Measurements from ENCODE around the gene HSD11B1L. TPM values are rescaled to one million over a fixed set of nuclear protein-coding genes. Genes with fewer than 3 reads are reported as not detected.

Gene HSD11B1L
- total RNA-seq, 4 donors from 2014 or later, result 7.3 to 30.4 (median 15.8) TPM

GRCh38 chr19:5671600-5671999 is 9.2 kb upstream of the HSD11B1L start:
- TF ChIP-seq CTCF (IDR thresholded peaks at IDR 0.05) (no peak), POLR2A (IDR thresholded peaks at IDR 0.05) (no peak)
- DNase-seq, result no peak
- H3K27ac ChIP-seq, result no peak overlapping the region
- 98 to 100% methylated on average over 2 to 7 of the region's 7 CpGs for WGBS, 2 donors
- H3K9me3 ChIP-seq, result no peaks in the 10 kb centered on the region
- peaks cover 32 to 37% of the 10 kb centered on the region in 2 donors for H3K36me3 ChIP-seq
- intact Hi-C loops (cut with DNase I), result no loop called here
- no peaks in the 10 kb centered on the region for H3K4me1 ChIP-seq
- H3K27me3 ChIP-seq, result no peaks in the 10 kb centered on the region
- no peak overlapping the region for H3K4me3 ChIP-seq (replicated peaks in 1 of 3)

GRCh38 chr19:5672708-5673459 is 7.9 kb upstream of the HSD11B1L start:
- TF ChIP-seq POLR2A (IDR thresholded peaks at IDR 0.05), result no peak
- TF ChIP-seq CTCF (IDR thresholded peaks at IDR 0.05), result no peak
- Histone ChIP-seq H3K9me3 (no peaks in the 10 kb centered on the region), H3K27ac (no peak overlapping the region), H3K27me3 (no peaks in the 10 kb centered on the region), H3K4me1 (no peaks in the 10 kb centered on the region), H3K4me3 (replicated peaks in 1 of 3) (no peak overlapping the region), H3K36me3 (peaks cover 19 to 25% of the 10 kb centered on the region in 2 donors)
- 91% methylated on average over 13 of the region's 13 CpGs for WGBS, 2 donors
- DNase-seq, result no peak
- intact Hi-C loops (cut with DNase I), result no loop called here

- Histone ChIP-seq H3K36me3 (peaks cover 10 to 18% of the 10 kb centered on the region in 2 donors), H3K4me3 (replicated peaks in 1 of 3) (no peak overlapping the region), H3K27ac (no peak overlapping the region), H3K4me1 (no peaks in the 10 kb centered on the region), H3K27me3 (no peaks in the 10 kb centered on the region), H3K9me3 (no peaks in the 10 kb centered on the region)
- WGBS, 2 donors, result 96 to 98% methylated on average over 1 of the region's 1 CpG
- no peak for DNase-seq
- TF ChIP-seq CTCF (IDR thresholded peaks at IDR 0.05) (no peak), POLR2A (IDR thresholded peaks at IDR 0.05) (no peak)
- intact Hi-C loops (cut with DNase I), result no loop called here
These were observed 7.1 kb upstream of the HSD11B1L start for GRCh38 chr19:5673752-5674151.

GRCh38 chr19:5674714-5675113 is 6.1 kb upstream of the HSD11B1L start:
- Histone ChIP-seq H3K4me3 (replicated peaks in 1 of 3) (no peak overlapping the region), H3K4me1 (peaks cover 8 to 9% of the 10 kb centered on the region in 2 donors), H3K36me3 (peaks cover under 1 to 9% of the 10 kb centered on the region in 2 donors), H3K9me3 (no peaks in the 10 kb centered on the region), H3K27me3 (no peaks in the 10 kb centered on the region), H3K27ac (no peak overlapping the region)
- no peak for TF ChIP-seq POLR2A (IDR thresholded peaks at IDR 0.05)
- TF ChIP-seq CTCF (IDR thresholded peaks at IDR 0.05), result no peak
- DNase-seq, result no peak
- intact Hi-C loops (cut with DNase I), result no loop called here
- WGBS, 2 donors, result 79 to 86% methylated on average over 3 to 5 of the region's 5 CpGs

- Histone ChIP-seq H3K36me3 (peaks cover 0 to 3% of the 10 kb centered on the region in 2 donors), H3K27ac (no peak overlapping the region), H3K27me3 (no peaks in the 10 kb centered on the region), H3K4me3 (replicated peaks in 1 of 3) (no peak overlapping the region), H3K9me3 (no peaks in the 10 kb centered on the region), H3K4me1 (peaks cover 8 to 12% of the 10 kb centered on the region in 2 donors)
- 82 to 88% methylated on average over 12 to 16 of the region's 17 CpGs for WGBS, 2 donors
- TF ChIP-seq CTCF (IDR thresholded peaks at IDR 0.05) (no peak), POLR2A (IDR thresholded peaks at IDR 0.05) (no peak)
- DNase-seq, result no peak
- intact Hi-C loops (cut with DNase I), result no loop called here
These were observed 4.6 kb upstream of the HSD11B1L start for GRCh38 chr19:5676105-5676771.
